ENCODE results near the gene NOS1AP.
"Not testable (repeated sequence)": the region's sequence is repeated elsewhere in the genome, so short reads cannot be mapped to it uniquely, and the experiment has no call there.

Gene NOS1AP

GRCh38 chr1:162192763-162193162, 123.3 kb downstream of the NOS1AP start:
- DNase-seq (ENCODE audit: insufficient read length): no peak
- no peak for FAIRE-seq
- TF ChIP-seq TAF1 (IDR thresholded peaks at IDR 0.05; ENCODE audit: borderline replicate concordance, low read depth, low read length) (no peak), POLR2AphosphoS5 (IDR thresholded peaks at IDR 0.05; ENCODE audit: low read depth, low read length) (no peak), POLR2A (IDR thresholded peaks at IDR 0.05; ENCODE audit: low read depth, low read length) (no peak)

GRCh38 chr1:162193221-162193620, 123.7 kb downstream of the NOS1AP start:
- DNase-seq (ENCODE audit: insufficient read length): no peak
- FAIRE-seq: no peak
- TF ChIP-seq POLR2AphosphoS5 (IDR thresholded peaks at IDR 0.05; ENCODE audit: low read depth, low read length) (no peak), TAF1 (IDR thresholded peaks at IDR 0.05; ENCODE audit: borderline replicate concordance, low read depth, low read length) (no peak), POLR2A (IDR thresholded peaks at IDR 0.05; ENCODE audit: low read depth, low read length) (no peak)

GRCh38 chr1:162193815-162194214, 124.3 kb downstream of the NOS1AP start:
- TF ChIP-seq POLR2AphosphoS5 (IDR thresholded peaks at IDR 0.05; ENCODE audit: low read depth, low read length) (no peak), POLR2A (IDR thresholded peaks at IDR 0.05; ENCODE audit: low read depth, low read length) (no peak), TAF1 (IDR thresholded peaks at IDR 0.05; ENCODE audit: borderline replicate concordance, low read depth, low read length) (no peak)
- DNase-seq (ENCODE audit: insufficient read length): no peak
- FAIRE-seq: no peak

- FAIRE-seq (no peak), DNase-seq (ENCODE audit: insufficient read length) (no peak)
- TF ChIP-seq POLR2AphosphoS5 (IDR thresholded peaks at IDR 0.05; ENCODE audit: low read depth, low read length) (no peak), TAF1 (IDR thresholded peaks at IDR 0.05; ENCODE audit: borderline replicate concordance, low read depth, low read length) (no peak), POLR2A (IDR thresholded peaks at IDR 0.05; ENCODE audit: low read depth, low read length) (no peak)
These were observed 126.1 kb downstream of the NOS1AP start for GRCh38 chr1:162195567-162195966.

- no peak for DNase-seq (ENCODE audit: insufficient read length)
- no peak for TF ChIP-seq POLR2A (IDR thresholded peaks at IDR 0.05; ENCODE audit: low read depth, low read length)
- TF ChIP-seq TAF1 (IDR thresholded peaks at IDR 0.05; ENCODE audit: borderline replicate concordance, low read depth, low read length): no peak
- TF ChIP-seq POLR2AphosphoS5 (IDR thresholded peaks at IDR 0.05; ENCODE audit: low read depth, low read length): no peak
- FAIRE-seq: no peak
These were observed 126.9 kb downstream of the NOS1AP start for GRCh38 chr1:162196387-162196786.

GRCh38 chr1:162197041-162197531, 127.6 kb downstream of the NOS1AP start:
- TF ChIP-seq TAF1 (IDR thresholded peaks at IDR 0.05; ENCODE audit: borderline replicate concordance, low read depth, low read length) (no peak), POLR2AphosphoS5 (IDR thresholded peaks at IDR 0.05; ENCODE audit: low read depth, low read length) (no peak), POLR2A (IDR thresholded peaks at IDR 0.05; ENCODE audit: low read depth, low read length) (no peak)
- FAIRE-seq (no peak), DNase-seq (ENCODE audit: insufficient read length) (no peak)

GRCh38 chr1:162197615-162198421, 128.3 kb downstream of the NOS1AP start:
- DNase-seq (ENCODE audit: insufficient read length): no peak
- no peak for FAIRE-seq
- TF ChIP-seq POLR2A (IDR thresholded peaks at IDR 0.05; ENCODE audit: low read depth, low read length) (no peak), POLR2AphosphoS5 (IDR thresholded peaks at IDR 0.05; ENCODE audit: low read depth, low read length) (no peak), TAF1 (IDR thresholded peaks at IDR 0.05; ENCODE audit: borderline replicate concordance, low read depth, low read length) (no peak)

- no peak for DNase-seq (ENCODE audit: insufficient read length)
- no peak for FAIRE-seq
- TF ChIP-seq POLR2AphosphoS5 (IDR thresholded peaks at IDR 0.05; ENCODE audit: low read depth, low read length) (no peak), TAF1 (IDR thresholded peaks at IDR 0.05; ENCODE audit: borderline replicate concordance, low read depth, low read length) (no peak), POLR2A (IDR thresholded peaks at IDR 0.05; ENCODE audit: low read depth, low read length) (no peak)
These were observed 130.8 kb downstream of the NOS1AP start for GRCh38 chr1:162200096-162200847.

GRCh38 chr1:162201062-162201461, 131.6 kb downstream of the NOS1AP start:
- FAIRE-seq; DNase-seq (ENCODE audit: insufficient read length): not testable (repeated sequence)

GRCh38 chr1:162204129-162204822, 134.8 kb downstream of the NOS1AP start:
- DNase-seq (ENCODE audit: insufficient read length): no peak
- no peak for TF ChIP-seq TAF1 (IDR thresholded peaks at IDR 0.05; ENCODE audit: borderline replicate concordance, low read depth, low read length)
- no peak for TF ChIP-seq POLR2A (IDR thresholded peaks at IDR 0.05; ENCODE audit: low read depth, low read length)
- TF ChIP-seq POLR2AphosphoS5 (IDR thresholded peaks at IDR 0.05; ENCODE audit: low read depth, low read length): no peak
- no peak for FAIRE-seq

GRCh38 chr1:162204823-162205155, 135.3 kb downstream of the NOS1AP start:
- no peak for DNase-seq (ENCODE audit: insufficient read length)
- no peak for FAIRE-seq
- no peak for TF ChIP-seq POLR2AphosphoS5 (IDR thresholded peaks at IDR 0.05; ENCODE audit: low read depth, low read length)
- no peak for TF ChIP-seq POLR2A (IDR thresholded peaks at IDR 0.05; ENCODE audit: low read depth, low read length)
- no peak for TF ChIP-seq TAF1 (IDR thresholded peaks at IDR 0.05; ENCODE audit: borderline replicate concordance, low read depth, low read length)
